ENCODE results near the gene NUDT2. TPM values are rescaled to one million over a fixed set of nuclear protein-coding genes. Genes with fewer than 3 reads are reported as not detected.
"Not testable (repeated sequence)": the region's sequence is repeated elsewhere in the genome, so short reads cannot be mapped to it uniquely, and the experiment has no call there.

The NUDT2 gene
- total RNA-seq, 2 donors from 2014 or later, result 25.6 to 28.4 TPM

DNA sequence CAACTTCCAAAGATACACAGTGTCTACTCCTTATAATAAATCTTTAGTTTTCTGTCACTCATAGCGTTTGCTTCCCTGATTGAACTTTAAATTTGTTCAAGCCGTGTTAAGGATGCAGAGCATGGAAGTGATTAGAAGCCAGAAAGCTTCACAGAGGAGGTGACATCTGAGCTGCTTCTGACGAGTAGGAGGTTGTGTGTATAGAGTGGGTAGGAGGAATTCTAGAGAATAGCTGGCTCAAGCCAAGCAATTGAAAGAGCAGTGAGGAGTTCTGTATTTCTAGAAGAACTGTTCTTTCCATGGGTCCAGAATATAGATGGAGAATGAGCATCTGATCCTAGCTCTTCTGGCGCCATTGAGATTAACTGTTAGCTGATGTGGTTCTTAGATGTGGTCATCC is 6.0 kb downstream of the NUDT2 start:
- Histone ChIP-seq H3K4me3 (no peak overlapping the region), H3K27me3 (no peaks in the 10 kb centered on the region), H3K36me3 (no peaks in the 10 kb centered on the region), H3K4me1 (no peaks in the 10 kb centered on the region), H3K9me3 (no peaks in the 10 kb centered on the region), H3K9ac (ENCODE audit: low read depth in 2 of 2, low read length in 2 of 2) (no peak overlapping the region), H3K27ac (no peak overlapping the region)
- DNase-seq, result no peak
- intact Hi-C loops (cut with DNase I), result no loop called here
- no peak for TF ChIP-seq CTCF (IDR thresholded peaks at IDR 0.05)

DNA sequence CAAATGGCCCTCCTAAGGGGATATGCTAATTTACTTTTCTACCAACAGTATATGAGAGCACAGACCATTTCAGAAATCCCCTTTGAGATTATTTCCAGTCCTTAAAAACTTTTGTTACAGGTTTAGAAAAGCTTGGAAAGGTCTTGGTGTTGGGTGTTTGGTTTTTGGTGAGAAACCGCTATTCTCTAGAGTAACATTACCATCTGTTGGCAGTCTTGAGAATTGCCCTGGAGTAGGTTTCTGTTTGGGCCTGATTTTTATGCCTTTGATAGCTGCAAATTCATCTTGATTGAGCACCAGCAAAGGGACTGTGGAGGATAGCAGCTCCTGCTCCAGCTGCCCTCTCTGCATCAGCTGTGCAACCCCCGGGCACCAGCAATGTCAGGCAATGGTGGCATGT is 8.0 kb downstream of the NUDT2 start:
- H3K4me1 ChIP-seq, result no peaks in the 10 kb centered on the region
- H3K27me3 ChIP-seq, result no peaks in the 10 kb centered on the region
- H3K4me3 ChIP-seq, result no peak overlapping the region
- no peaks in the 10 kb centered on the region for H3K9me3 ChIP-seq
- TF ChIP-seq CTCF (IDR thresholded peaks at IDR 0.05), result no peak
- no peaks in the 10 kb centered on the region for H3K36me3 ChIP-seq
- H3K9ac ChIP-seq (ENCODE audit: low read depth in 2 of 2, low read length in 2 of 2), result no peak overlapping the region
- DNase-seq, result no peak
- H3K27ac ChIP-seq, result no peak overlapping the region
- intact Hi-C loops (cut with DNase I), result no loop called here

GRCh38 chr9:34338079-34338478 is 8.7 kb downstream of the NUDT2 start:
- intact Hi-C loops (cut with DNase I); H3K36me3 ChIP-seq: not testable (repeated sequence)

DNA sequence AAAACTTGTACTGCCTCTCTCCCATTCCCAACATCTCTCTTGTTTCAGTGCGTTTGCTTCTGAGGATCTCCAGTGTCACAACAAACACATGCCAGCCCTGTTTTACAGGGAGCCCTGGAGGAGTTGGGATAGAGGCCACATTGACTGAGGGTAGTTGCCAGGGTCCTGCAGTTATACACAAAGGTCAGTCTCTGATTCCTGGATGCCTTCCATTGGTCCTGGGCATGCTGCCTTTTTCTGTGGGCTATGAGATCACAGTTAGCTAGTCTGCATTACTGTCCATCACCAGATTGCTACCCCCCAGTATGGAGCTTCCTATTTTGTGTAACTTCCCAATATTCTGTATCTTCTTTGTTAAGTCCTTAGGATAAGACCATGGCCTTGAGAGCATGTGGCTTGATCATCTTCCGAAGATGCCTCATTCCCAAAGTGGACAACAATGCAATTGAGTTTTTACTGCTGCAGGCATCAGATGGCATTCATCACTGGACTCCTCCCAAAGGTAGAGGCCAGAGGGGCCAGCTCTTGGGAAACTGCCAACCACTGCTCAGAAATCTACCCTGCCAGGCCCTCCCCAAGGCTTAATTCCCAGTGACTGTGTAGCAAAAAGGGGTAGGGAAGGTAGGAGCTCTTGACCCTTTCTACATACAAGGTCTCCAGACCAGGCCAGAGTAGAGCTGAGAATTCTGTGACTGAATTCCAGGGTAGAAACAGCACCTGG is 9.5 kb downstream of the NUDT2 start:
- Histone ChIP-seq H3K9me3 (no peaks in the 10 kb centered on the region), H3K4me3 (no peak overlapping the region), H3K27me3 (no peaks in the 10 kb centered on the region), H3K4me1 (no peaks in the 10 kb centered on the region), H3K9ac (ENCODE audit: low read depth in 2 of 2, low read length in 2 of 2) (no peak overlapping the region), H3K27ac (no peak overlapping the region), H3K36me3 (no peaks in the 10 kb centered on the region)
- DNase-seq, result no peak
- no peak for TF ChIP-seq CTCF (IDR thresholded peaks at IDR 0.05)
- intact Hi-C loops (cut with DNase I), result no loop called here

More at GRCh38 chr9:34338079-34338478, 8.7 kb downstream of the NUDT2 start:
- DNase-seq; H3K9ac ChIP-seq (ENCODE audit: low read depth in 2 of 2, low read length in 2 of 2); H3K4me1 ChIP-seq; H3K27ac ChIP-seq; H3K9me3 ChIP-seq; H3K4me3 ChIP-seq; H3K27me3 ChIP-seq: not testable (repeated sequence)

DNA sequence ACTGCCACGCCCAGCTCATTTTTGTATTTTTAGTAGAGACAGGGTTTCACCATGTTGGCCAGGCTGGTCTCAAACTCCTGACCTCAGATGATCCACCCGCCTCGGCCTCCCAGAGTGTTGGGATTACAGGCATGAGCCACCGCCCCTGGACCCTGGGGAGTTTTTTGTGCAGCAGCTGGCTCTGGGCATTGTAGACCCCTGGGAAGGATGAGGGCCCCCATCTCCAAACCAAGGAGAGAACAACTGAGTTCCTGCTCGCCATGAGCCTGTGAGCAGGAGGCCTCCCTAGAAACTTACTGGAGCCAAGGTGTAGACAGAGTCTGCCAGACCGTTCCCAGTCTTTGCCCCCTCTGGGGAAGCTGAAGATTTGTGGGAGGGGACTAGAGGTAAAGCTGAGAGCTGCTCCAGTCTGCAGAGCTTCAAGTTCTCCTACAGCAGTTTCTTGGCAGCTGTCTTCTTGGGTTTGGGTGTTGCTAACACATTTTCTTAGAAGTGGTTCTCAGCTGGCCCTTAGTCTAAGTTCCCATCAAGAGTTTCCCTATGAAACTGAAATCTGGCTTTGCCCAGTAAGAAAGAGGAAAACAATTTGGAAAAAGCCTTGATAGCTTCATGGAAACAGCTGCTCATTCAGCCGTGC is 12.4 kb downstream of the NUDT2 start:
- no peaks in the 10 kb centered on the region for H3K36me3 ChIP-seq

More for the DNA sequence above, 12.4 kb downstream of the NUDT2 start:
- no peaks in the 10 kb centered on the region for H3K4me1 ChIP-seq
- intact Hi-C loops (cut with DNase I), result no loop called here
- no peaks in the 10 kb centered on the region for H3K9me3 ChIP-seq
- no peak for TF ChIP-seq CTCF (IDR thresholded peaks at IDR 0.05)
- no peak overlapping the region for H3K9ac ChIP-seq (ENCODE audit: low read depth in 2 of 2, low read length in 2 of 2)
- no peak overlapping the region for H3K27ac ChIP-seq
- no peak overlapping the region for H3K4me3 ChIP-seq
- H3K27me3 ChIP-seq, result no peaks in the 10 kb centered on the region
- no peak for DNase-seq
